ENCODE results near the gene AIRE. TPM values are rescaled to one million over a fixed set of nuclear protein-coding genes. Genes with fewer than 3 reads are reported as not detected.

The AIRE gene
- total and polyA plus RNA-seq, 4 donors: 0.05 TPM; not detected in 3

DNA sequence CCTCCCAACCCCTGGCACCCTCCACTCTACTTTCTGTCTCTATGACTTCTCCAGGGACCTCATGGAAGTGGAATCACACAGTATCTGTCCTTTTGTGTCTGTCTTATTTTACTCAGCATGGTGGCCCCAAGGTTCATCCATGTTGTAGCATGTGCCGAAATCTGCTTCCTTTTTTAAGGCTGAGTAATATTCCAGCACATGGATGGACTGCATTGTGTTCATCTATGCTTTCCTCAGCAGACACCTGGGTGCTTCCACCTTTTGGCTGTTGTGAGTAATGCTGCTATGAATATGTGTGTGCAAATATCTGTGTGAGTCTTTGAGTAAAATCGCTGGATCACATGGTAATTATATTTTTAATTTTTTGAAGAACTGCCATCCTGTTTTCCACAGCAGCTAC lies 12.6 kb downstream of the AIRE start:
- H3K9ac ChIP-seq (ENCODE audit: low read depth in 1 of 2, low read length in 2 of 2): no peak overlapping the region
- H3K4me1 ChIP-seq (ENCODE audit: control insufficient read depth in 4 of 4, insufficient read depth in 4 of 4, low read length in 3 of 4): peaks cover 12 to 42% (median 37%) of the 10 kb centered on the region in 4 donors
- TF ChIP-seq, protein P1, sequence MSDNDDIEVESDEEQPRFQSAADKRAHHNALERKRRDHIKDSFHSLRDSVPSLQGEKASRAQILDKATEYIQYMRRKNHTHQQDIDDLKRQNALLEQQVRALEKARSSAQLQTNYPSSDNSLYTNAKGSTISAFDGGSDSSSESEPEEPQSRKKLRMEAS (IDR thresholded peaks at IDR 0.05): no peak
- TF ChIP-seq RAD21 (IDR thresholded peaks at IDR 0.05): peak in 1 of 2 donors; percentile 38
- no peak overlapping the region for H3K4me3 ChIP-seq (ENCODE audit: low read depth in 1 of 3, low read length in 3 of 3)
- H3K9me3 ChIP-seq (ENCODE audit: control insufficient read depth in 4 of 4, low read length in 3 of 4): no peaks in the 10 kb centered on the region
- H3K36me3 ChIP-seq (ENCODE audit: control insufficient read depth in 4 of 4, insufficient read depth in 3 of 4, low read depth in 1 of 4, low read length in 3 of 4): no peaks in the 10 kb centered on the region
- no peak for DNase-seq (ENCODE audit: low spot score)
- WGBS: 93% methylated on average over 2 of the region's 2 CpGs
- H3K27ac ChIP-seq (ENCODE audit: low read depth in 1 of 2, low read length in 2 of 2): peak overlapping the region in 1 of 2 donors; percentile 34
- H3K27me3 ChIP-seq (ENCODE audit: control insufficient read depth in 4 of 4, insufficient read depth in 4 of 4, low read length in 3 of 4): no peaks in the 10 kb centered on the region

DNA sequence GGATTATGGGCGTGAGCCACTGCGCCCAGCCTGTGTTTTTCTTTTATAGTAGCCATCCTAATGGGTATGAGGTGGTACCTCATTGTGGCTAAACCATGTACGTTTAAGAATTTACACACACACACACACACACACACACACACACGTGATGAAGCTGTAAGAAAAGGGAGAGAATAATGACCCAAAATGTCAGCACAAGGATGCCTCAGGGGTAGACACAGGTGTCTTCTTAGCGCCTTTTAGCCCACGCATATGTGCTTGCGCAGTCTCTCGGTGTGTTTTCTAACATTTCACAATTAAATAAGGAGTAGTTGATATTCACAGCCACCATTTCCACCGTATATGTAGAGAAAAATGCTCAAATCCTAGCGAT lies 13.4 kb downstream of the AIRE start:
- H3K4me3 ChIP-seq (ENCODE audit: low read depth in 1 of 3, low read length in 3 of 3): peak overlapping the region in 2 of 3 donors; percentile 71 to 89
- 35% methylated on average over 10 of the region's 10 CpGs for WGBS
- H3K9me3 ChIP-seq (ENCODE audit: control insufficient read depth in 4 of 4, low read length in 3 of 4): no peaks in the 10 kb centered on the region
- no peak for DNase-seq (ENCODE audit: low spot score)
- H3K27ac ChIP-seq (ENCODE audit: low read depth in 1 of 2, low read length in 2 of 2): peak overlapping the region; percentile 83 to 93
- no peaks in the 10 kb centered on the region for H3K27me3 ChIP-seq (ENCODE audit: control insufficient read depth in 4 of 4, insufficient read depth in 4 of 4, low read length in 3 of 4)
- H3K9ac ChIP-seq (ENCODE audit: low read depth in 1 of 2, low read length in 2 of 2): peak overlapping the region; percentile 32 to 53
- TF ChIP-seq, protein P2, sequence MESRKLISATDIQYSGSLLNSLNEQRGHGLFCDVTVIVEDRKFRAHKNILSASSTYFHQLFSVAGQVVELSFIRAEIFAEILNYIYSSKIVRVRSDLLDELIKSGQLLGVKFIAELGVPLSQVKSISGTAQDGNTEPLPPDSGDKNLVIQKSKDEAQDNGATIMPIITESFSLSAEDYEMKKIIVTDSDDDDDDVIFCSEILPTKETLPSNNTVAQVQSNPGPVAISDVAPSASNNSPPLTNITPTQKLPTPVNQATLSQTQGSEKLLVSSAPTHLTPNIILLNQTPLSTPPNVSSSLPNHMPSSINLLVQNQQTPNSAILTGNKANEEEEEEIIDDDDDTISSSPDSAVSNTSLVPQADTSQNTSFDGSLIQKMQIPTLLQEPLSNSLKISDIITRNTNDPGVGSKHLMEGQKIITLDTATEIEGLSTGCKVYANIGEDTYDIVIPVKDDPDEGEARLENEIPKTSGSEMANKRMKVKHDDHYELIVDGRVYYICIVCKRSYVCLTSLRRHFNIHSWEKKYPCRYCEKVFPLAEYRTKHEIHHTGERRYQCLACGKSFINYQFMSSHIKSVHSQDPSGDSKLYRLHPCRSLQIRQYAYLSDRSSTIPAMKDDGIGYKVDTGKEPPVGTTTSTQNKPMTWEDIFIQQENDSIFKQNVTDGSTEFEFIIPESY (IDR thresholded peaks at IDR 0.05): no peak
- TF ChIP-seq, protein P3, sequence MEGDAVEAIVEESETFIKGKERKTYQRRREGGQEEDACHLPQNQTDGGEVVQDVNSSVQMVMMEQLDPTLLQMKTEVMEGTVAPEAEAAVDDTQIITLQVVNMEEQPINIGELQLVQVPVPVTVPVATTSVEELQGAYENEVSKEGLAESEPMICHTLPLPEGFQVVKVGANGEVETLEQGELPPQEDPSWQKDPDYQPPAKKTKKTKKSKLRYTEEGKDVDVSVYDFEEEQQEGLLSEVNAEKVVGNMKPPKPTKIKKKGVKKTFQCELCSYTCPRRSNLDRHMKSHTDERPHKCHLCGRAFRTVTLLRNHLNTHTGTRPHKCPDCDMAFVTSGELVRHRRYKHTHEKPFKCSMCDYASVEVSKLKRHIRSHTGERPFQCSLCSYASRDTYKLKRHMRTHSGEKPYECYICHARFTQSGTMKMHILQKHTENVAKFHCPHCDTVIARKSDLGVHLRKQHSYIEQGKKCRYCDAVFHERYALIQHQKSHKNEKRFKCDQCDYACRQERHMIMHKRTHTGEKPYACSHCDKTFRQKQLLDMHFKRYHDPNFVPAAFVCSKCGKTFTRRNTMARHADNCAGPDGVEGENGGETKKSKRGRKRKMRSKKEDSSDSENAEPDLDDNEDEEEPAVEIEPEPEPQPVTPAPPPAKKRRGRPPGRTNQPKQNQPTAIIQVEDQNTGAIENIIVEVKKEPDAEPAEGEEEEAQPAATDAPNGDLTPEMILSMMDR (IDR thresholded peaks at IDR 0.05; ENCODE audit: low read depth, low read length, missing input control): no peak
- TF ChIP-seq SP1 (IDR thresholded peaks at IDR 0.05) (no peak), FOXA1 (IDR thresholded peaks at IDR 0.05) (no peak), HNF4A (conservative IDR thresholded peaks at IDR 0.05) (no peak), RAD21 (IDR thresholded peaks at IDR 0.05) (no peak), GABPA (IDR thresholded peaks at IDR 0.05 in 1 of 2, conservative IDR thresholded peaks at IDR 0.05 in 1 of 2) (no peak), TAF1 (conservative IDR thresholded peaks at IDR 0.05) (no peak), RXRA (IDR thresholded peaks at IDR 0.05) (no peak), NR2F2 (IDR thresholded peaks at IDR 0.05) (no peak), JUND (IDR thresholded peaks at IDR 0.05) (no peak), YY1 (IDR thresholded peaks at IDR 0.05) (no peak)
- TF ChIP-seq, protein P4, sequence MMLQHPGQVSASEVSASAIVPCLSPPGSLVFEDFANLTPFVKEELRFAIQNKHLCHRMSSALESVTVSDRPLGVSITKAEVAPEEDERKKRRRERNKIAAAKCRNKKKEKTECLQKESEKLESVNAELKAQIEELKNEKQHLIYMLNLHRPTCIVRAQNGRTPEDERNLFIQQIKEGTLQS (IDR thresholded peaks at IDR 0.05): no peak
- TF ChIP-seq, protein P1 (IDR thresholded peaks at IDR 0.05): no peak
- TF ChIP-seq, protein P5, sequence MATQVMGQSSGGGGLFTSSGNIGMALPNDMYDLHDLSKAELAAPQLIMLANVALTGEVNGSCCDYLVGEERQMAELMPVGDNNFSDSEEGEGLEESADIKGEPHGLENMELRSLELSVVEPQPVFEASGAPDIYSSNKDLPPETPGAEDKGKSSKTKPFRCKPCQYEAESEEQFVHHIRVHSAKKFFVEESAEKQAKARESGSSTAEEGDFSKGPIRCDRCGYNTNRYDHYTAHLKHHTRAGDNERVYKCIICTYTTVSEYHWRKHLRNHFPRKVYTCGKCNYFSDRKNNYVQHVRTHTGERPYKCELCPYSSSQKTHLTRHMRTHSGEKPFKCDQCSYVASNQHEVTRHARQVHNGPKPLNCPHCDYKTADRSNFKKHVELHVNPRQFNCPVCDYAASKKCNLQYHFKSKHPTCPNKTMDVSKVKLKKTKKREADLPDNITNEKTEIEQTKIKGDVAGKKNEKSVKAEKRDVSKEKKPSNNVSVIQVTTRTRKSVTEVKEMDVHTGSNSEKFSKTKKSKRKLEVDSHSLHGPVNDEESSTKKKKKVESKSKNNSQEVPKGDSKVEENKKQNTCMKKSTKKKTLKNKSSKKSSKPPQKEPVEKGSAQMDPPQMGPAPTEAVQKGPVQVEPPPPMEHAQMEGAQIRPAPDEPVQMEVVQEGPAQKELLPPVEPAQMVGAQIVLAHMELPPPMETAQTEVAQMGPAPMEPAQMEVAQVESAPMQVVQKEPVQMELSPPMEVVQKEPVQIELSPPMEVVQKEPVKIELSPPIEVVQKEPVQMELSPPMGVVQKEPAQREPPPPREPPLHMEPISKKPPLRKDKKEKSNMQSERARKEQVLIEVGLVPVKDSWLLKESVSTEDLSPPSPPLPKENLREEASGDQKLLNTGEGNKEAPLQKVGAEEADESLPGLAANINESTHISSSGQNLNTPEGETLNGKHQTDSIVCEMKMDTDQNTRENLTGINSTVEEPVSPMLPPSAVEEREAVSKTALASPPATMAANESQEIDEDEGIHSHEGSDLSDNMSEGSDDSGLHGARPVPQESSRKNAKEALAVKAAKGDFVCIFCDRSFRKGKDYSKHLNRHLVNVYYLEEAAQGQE (IDR thresholded peaks at IDR 0.05): no peak
- H3K4me1 ChIP-seq (ENCODE audit: control insufficient read depth in 4 of 4, insufficient read depth in 4 of 4, low read length in 3 of 4): peaks cover 12 to 50% (median 45%) of the 10 kb centered on the region in 4 donors
- H3K36me3 ChIP-seq (ENCODE audit: control insufficient read depth in 4 of 4, insufficient read depth in 3 of 4, low read depth in 1 of 4, low read length in 3 of 4): no peaks in the 10 kb centered on the region
